Measurements from ENCODE around the gene LIN7C. TPM values are rescaled to one million over a fixed set of nuclear protein-coding genes. Genes with fewer than 3 reads are reported as not detected.

LIN7C gene
- total and polyA plus RNA-seq, 2 of the 8 experiments (the other 6 are each of a cell fraction or from before 2014, with no cell fraction given): 10.5 to 42.7 TPM

DNA sequence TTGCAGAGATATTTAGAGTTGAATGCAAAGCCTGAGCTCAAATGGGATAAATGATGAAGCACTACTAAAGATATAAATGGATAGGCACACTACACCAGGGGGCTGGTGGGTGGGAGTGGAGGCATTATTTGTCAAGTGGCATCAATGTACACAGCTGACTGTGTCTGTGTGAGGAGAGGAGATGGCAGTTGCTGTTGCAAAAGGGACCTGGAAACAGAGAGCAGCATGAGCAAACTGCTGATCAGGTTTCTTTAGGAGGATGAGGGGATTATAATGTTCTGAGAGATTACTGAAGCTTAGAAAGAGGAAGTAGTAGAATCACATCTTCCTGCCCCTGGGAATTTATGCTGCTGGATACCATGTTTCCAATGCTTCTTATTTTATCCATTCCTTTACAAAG, 39.4 kb upstream of the LIN7C start (continued):
- TF ChIP-seq, protein P1, sequence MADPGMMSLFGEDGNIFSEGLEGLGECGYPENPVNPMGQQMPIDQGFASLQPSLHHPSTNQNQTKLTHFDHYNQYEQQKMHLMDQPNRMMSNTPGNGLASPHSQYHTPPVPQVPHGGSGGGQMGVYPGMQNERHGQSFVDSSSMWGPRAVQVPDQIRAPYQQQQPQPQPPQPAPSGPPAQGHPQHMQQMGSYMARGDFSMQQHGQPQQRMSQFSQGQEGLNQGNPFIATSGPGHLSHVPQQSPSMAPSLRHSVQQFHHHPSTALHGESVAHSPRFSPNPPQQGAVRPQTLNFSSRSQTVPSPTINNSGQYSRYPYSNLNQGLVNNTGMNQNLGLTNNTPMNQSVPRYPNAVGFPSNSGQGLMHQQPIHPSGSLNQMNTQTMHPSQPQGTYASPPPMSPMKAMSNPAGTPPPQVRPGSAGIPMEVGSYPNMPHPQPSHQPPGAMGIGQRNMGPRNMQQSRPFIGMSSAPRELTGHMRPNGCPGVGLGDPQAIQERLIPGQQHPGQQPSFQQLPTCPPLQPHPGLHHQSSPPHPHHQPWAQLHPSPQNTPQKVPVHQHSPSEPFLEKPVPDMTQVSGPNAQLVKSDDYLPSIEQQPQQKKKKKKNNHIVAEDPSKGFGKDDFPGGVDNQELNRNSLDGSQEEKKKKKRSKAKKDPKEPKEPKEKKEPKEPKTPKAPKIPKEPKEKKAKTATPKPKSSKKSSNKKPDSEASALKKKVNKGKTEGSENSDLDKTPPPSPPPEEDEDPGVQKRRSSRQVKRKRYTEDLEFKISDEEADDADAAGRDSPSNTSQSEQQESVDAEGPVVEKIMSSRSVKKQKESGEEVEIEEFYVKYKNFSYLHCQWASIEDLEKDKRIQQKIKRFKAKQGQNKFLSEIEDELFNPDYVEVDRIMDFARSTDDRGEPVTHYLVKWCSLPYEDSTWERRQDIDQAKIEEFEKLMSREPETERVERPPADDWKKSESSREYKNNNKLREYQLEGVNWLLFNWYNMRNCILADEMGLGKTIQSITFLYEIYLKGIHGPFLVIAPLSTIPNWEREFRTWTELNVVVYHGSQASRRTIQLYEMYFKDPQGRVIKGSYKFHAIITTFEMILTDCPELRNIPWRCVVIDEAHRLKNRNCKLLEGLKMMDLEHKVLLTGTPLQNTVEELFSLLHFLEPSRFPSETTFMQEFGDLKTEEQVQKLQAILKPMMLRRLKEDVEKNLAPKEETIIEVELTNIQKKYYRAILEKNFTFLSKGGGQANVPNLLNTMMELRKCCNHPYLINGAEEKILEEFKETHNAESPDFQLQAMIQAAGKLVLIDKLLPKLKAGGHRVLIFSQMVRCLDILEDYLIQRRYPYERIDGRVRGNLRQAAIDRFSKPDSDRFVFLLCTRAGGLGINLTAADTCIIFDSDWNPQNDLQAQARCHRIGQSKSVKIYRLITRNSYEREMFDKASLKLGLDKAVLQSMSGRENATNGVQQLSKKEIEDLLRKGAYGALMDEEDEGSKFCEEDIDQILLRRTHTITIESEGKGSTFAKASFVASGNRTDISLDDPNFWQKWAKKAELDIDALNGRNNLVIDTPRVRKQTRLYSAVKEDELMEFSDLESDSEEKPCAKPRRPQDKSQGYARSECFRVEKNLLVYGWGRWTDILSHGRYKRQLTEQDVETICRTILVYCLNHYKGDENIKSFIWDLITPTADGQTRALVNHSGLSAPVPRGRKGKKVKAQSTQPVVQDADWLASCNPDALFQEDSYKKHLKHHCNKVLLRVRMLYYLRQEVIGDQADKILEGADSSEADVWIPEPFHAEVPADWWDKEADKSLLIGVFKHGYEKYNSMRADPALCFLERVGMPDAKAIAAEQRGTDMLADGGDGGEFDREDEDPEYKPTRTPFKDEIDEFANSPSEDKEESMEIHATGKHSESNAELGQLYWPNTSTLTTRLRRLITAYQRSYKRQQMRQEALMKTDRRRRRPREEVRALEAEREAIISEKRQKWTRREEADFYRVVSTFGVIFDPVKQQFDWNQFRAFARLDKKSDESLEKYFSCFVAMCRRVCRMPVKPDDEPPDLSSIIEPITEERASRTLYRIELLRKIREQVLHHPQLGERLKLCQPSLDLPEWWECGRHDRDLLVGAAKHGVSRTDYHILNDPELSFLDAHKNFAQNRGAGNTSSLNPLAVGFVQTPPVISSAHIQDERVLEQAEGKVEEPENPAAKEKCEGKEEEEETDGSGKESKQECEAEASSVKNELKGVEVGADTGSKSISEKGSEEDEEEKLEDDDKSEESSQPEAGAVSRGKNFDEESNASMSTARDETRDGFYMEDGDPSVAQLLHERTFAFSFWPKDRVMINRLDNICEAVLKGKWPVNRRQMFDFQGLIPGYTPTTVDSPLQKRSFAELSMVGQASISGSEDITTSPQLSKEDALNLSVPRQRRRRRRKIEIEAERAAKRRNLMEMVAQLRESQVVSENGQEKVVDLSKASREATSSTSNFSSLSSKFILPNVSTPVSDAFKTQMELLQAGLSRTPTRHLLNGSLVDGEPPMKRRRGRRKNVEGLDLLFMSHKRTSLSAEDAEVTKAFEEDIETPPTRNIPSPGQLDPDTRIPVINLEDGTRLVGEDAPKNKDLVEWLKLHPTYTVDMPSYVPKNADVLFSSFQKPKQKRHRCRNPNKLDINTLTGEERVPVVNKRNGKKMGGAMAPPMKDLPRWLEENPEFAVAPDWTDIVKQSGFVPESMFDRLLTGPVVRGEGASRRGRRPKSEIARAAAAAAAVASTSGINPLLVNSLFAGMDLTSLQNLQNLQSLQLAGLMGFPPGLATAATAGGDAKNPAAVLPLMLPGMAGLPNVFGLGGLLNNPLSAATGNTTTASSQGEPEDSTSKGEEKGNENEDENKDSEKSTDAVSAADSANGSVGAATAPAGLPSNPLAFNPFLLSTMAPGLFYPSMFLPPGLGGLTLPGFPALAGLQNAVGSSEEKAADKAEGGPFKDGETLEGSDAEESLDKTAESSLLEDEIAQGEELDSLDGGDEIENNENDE (IDR thresholded peaks at IDR 0.05; ENCODE audit: insufficient replicate concordance, low read length): no peak
- TF ChIP-seq POLR2AphosphoS5 (IDR thresholded peaks at IDR 0.05; ENCODE audit: low read depth, low read length) (no peak), SP4 (IDR thresholded peaks at IDR 0.05; ENCODE audit: low read length) (no peak), EP300 (IDR thresholded peaks at IDR 0.05; ENCODE audit: borderline replicate concordance in 1 of 2, low read depth in 2 of 2, low read length in 2 of 2) (no peak), HDAC2 (IDR thresholded peaks at IDR 0.05; ENCODE audit: borderline replicate concordance in 1 of 2, low read depth in 2 of 2, low read length in 2 of 2) (no peak), EGR1 (IDR thresholded peaks at IDR 0.05; ENCODE audit: borderline replicate concordance, low read depth, low read length) (no peak)
- TF ChIP-seq, protein P2, sequence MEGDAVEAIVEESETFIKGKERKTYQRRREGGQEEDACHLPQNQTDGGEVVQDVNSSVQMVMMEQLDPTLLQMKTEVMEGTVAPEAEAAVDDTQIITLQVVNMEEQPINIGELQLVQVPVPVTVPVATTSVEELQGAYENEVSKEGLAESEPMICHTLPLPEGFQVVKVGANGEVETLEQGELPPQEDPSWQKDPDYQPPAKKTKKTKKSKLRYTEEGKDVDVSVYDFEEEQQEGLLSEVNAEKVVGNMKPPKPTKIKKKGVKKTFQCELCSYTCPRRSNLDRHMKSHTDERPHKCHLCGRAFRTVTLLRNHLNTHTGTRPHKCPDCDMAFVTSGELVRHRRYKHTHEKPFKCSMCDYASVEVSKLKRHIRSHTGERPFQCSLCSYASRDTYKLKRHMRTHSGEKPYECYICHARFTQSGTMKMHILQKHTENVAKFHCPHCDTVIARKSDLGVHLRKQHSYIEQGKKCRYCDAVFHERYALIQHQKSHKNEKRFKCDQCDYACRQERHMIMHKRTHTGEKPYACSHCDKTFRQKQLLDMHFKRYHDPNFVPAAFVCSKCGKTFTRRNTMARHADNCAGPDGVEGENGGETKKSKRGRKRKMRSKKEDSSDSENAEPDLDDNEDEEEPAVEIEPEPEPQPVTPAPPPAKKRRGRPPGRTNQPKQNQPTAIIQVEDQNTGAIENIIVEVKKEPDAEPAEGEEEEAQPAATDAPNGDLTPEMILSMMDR (IDR thresholded peaks at IDR 0.05; ENCODE audit: control extremely low read depth in 1 of 3, insufficient read depth in 1 of 3, low read depth in 1 of 3, low read length in 3 of 3): no peak
- TF ChIP-seq, protein P3, sequence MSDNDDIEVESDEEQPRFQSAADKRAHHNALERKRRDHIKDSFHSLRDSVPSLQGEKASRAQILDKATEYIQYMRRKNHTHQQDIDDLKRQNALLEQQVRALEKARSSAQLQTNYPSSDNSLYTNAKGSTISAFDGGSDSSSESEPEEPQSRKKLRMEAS (IDR thresholded peaks at IDR 0.05): no peak
